WERI-Rb-1 (cell line): Measurements from ENCODE around the gene NDUFB5.

Source experiments
- DNase-seq: peaks from one replicate; pipeline ENCODE4 v3.0.0-alpha.2; 2020
- H3K27ac ChIP-seq: fragments of 250-450 bp; sonication (Bioruptor Pico); 2 replicates; pipeline ENCODE4 v1.5.1; 2020; ENCODE audit warnings: mild to moderate bottlenecking, moderate library complexity
- H3K27me3 ChIP-seq: fragments of 250-450 bp; sonication (Bioruptor Pico); 2 replicates; pipeline ENCODE4 v1.5.1; 2021; ENCODE audit warnings: mild to moderate bottlenecking, low read depth, moderate library complexity; ENCODE audit not compliant: insufficient read depth, severe bottlenecking
- H3K36me3 ChIP-seq: fragments of 250-450 bp; sonication (Bioruptor Pico); 2 replicates; pipeline ENCODE4 v1.5.1; 2020; ENCODE audit warnings: mild to moderate bottlenecking, moderate library complexity
- H3K4me3 ChIP-seq: 2 replicates; pipeline ENCODE4 v1.5.1; 2011; ENCODE audit warnings: low read depth, mild to moderate bottlenecking, control low read depth, low read length
- H3K9me3 ChIP-seq: fragments of 250-450 bp; sonication (Bioruptor Pico); 2 replicates; pipeline ENCODE4 v1.5.1; 2021; ENCODE audit warnings: mild to moderate bottlenecking, moderate library complexity; ENCODE audit not compliant: severe bottlenecking
- TF ChIP-seq, protein P1 (sequence below): IDR thresholded peaks from 2 replicates; pipeline ENCODE4 v1.5.1; 2011; ENCODE audit warnings: low read depth, mild to moderate bottlenecking, control low read depth, inconsistent platforms, low read length

Gene NDUFB5

DNA sequence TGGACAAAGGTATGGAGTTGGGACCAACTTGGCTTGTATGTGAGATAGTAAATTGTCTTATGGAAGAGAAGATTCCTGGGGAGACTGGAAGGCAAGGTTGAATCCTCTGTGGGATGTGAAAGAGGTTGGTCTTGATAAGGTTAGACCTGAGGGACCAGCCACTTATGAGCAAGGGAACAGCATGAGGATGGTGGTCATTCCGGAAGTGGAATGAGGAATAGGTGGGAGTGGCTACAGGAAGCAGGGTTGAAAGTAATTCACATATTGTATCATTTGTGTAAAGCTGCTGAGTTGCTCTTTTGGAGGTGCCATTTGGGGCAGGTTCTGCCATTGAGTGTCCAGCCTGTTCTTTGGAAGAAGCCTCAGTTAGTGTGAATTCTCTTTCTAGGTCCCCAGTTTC is 61.4 kb downstream of the NDUFB5 start:
- no peaks in the 10 kb centered on the region for H3K9me3 ChIP-seq
- no peaks in the 10 kb centered on the region for H3K27me3 ChIP-seq
- no peak overlapping the region for H3K27ac ChIP-seq
- TF ChIP-seq, protein P1, sequence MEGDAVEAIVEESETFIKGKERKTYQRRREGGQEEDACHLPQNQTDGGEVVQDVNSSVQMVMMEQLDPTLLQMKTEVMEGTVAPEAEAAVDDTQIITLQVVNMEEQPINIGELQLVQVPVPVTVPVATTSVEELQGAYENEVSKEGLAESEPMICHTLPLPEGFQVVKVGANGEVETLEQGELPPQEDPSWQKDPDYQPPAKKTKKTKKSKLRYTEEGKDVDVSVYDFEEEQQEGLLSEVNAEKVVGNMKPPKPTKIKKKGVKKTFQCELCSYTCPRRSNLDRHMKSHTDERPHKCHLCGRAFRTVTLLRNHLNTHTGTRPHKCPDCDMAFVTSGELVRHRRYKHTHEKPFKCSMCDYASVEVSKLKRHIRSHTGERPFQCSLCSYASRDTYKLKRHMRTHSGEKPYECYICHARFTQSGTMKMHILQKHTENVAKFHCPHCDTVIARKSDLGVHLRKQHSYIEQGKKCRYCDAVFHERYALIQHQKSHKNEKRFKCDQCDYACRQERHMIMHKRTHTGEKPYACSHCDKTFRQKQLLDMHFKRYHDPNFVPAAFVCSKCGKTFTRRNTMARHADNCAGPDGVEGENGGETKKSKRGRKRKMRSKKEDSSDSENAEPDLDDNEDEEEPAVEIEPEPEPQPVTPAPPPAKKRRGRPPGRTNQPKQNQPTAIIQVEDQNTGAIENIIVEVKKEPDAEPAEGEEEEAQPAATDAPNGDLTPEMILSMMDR: no peak
- DNase-seq: no peak
- no peaks in the 10 kb centered on the region for H3K36me3 ChIP-seq
- no peak overlapping the region for H3K4me3 ChIP-seq

DNA sequence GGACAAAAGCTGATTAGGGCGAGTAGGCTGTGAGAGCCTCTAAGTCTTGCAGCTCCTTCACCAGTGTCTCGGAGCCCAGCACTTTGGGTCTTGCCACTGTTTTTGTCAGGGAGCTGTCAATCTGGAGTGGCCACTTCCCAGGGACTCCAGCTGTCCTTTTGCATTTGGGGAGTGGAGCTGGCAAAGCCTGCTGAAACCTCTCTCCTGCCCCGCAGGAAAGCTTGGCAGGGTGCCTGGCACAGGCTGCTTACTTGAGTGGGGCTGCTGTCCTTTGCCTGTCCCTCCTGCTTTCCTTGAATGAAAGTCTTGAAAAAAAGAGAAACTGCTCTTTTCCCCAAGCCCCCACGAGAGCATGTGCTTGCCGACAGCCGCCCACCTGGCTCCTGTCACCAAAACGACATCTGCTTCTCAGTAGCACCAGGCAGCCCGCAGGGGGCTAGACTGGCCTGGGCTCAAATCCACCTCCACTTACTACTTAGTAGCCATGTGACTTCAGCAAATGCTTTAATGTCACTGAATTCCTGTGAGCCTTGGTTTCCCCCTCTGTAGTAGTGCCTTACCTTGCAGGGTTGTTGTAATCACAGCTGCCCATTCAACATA is 61.9 kb downstream of the NDUFB5 start:
- TF ChIP-seq, protein P1: peak; percentile 41; the same call in 1 of the 2 replicates
- H3K4me3 ChIP-seq: peak overlapping the region; percentile 5; the same call in 1 of the 2 replicates
- H3K36me3 ChIP-seq: no peaks in the 10 kb centered on the region
- no peaks in the 10 kb centered on the region for H3K27me3 ChIP-seq
- peak; percentile 37 for DNase-seq
- H3K27ac ChIP-seq: peak overlapping the region; percentile 21; the same call in 1 of the 2 replicates
- H3K9me3 ChIP-seq: no peaks in the 10 kb centered on the region

DNA sequence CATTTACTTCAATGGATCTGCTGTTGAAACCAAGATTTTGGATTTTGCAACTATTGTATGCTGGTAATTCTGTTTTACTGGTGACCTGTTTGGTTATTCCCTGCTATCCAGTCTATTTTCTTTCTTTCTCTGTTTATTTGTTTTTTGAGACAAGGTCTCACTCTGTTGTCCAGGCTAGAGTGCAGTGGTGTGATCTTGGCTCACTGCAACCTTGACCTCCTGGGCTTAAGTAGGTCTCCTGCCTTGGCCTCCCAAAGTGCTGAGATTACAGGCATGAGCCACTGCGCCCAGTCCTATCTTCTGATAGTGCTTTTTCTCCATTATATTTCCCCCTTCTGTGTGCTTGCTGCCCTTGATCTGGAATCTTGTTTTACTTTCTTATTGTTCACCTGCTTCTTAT is 63.8 kb downstream of the NDUFB5 start:
- no peaks in the 10 kb centered on the region for H3K36me3 ChIP-seq

GRCh38 chr3:179670311-179670710 is 65.7 kb downstream of the NDUFB5 start:
- TF ChIP-seq, protein P1: no peak
- Histone ChIP-seq H3K36me3 (no peaks in the 10 kb centered on the region), H3K4me3 (no peak overlapping the region), H3K9me3 (no peaks in the 10 kb centered on the region), H3K27ac (no peak overlapping the region), H3K27me3 (no peaks in the 10 kb centered on the region)
- DNase-seq: no peak

More for the DNA sequence above, 63.8 kb downstream of the NDUFB5 start:
- no peaks in the 10 kb centered on the region for H3K27me3 ChIP-seq
- DNase-seq: no peak
- no peaks in the 10 kb centered on the region for H3K9me3 ChIP-seq
- TF ChIP-seq, protein P1: no peak
- H3K4me3 ChIP-seq: no peak overlapping the region
- H3K27ac ChIP-seq: no peak overlapping the region

GRCh38 chr3:179671309-179671708 is 66.7 kb downstream of the NDUFB5 start:
- H3K4me3 ChIP-seq: no peak overlapping the region
- TF ChIP-seq, protein P1: no peak
- no peaks in the 10 kb centered on the region for H3K9me3 ChIP-seq
- H3K27me3 ChIP-seq: no peaks in the 10 kb centered on the region
- no peak overlapping the region for H3K27ac ChIP-seq
- H3K36me3 ChIP-seq: no peaks in the 10 kb centered on the region
- no peak for DNase-seq

GRCh38 chr3:179671747-179672242 is 67.2 kb downstream of the NDUFB5 start:
- TF ChIP-seq, protein P1: no peak
- Histone ChIP-seq H3K4me3 (no peak overlapping the region), H3K36me3 (no peaks in the 10 kb centered on the region), H3K27ac (no peak overlapping the region), H3K9me3 (no peaks in the 10 kb centered on the region), H3K27me3 (no peaks in the 10 kb centered on the region)
- DNase-seq: no peak
